Activated CD4-positive, alpha-beta T cell treated with anti-CD3 and anti-CD28 coated beads for 48 hours (primary cell): ENCODE measurements around the gene FRAS1.
A peak's percentile ranks its signal among the peaks of the same experiment; 100 is the strongest.

Source experiments
- DNase-seq: peaks from one replicate; pipeline ENCODE4 v3.0.0-alpha.2; 2020

FRAS1 gene

DNA sequence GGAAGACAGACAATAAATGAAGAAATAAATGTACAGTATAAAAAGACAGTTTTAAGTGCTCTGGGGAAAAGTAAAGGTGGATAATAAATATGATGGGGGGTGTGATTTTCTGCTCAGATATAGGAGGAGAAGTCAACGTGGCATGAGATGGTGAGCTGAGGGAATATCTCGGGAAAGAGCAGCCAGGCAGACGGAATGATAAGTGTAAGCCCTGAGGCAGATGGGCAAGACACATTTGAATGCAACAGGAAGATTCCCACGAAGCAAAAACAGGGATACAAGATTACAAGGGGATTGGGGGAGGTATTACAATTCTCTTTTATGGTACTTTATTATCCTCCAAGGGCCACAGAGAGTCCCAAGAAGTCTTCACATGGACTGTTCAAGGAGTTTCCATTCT is 505.6 kb downstream of the FRAS1 start:
- no peak for DNase-seq

DNA sequence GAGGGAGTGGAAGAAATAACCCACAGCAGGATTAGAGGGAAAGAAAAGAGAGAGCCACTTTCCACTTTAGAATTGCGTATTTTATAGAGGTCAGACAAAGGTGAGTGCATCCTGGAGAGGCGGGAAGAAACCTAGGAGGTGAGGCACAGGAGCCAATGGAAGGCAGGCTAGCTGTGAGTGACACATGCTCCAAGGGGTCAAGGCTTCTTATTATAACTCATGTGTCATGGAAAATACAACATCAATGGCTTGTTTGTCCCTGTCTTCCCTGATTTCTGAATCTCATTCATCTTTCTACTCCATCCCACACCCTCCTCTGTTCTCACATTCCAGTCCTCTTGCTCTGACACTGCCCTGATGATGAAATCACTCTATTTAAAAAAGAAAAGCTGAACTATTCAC is 508.8 kb downstream of the FRAS1 start:
- no peak for DNase-seq

DNA sequence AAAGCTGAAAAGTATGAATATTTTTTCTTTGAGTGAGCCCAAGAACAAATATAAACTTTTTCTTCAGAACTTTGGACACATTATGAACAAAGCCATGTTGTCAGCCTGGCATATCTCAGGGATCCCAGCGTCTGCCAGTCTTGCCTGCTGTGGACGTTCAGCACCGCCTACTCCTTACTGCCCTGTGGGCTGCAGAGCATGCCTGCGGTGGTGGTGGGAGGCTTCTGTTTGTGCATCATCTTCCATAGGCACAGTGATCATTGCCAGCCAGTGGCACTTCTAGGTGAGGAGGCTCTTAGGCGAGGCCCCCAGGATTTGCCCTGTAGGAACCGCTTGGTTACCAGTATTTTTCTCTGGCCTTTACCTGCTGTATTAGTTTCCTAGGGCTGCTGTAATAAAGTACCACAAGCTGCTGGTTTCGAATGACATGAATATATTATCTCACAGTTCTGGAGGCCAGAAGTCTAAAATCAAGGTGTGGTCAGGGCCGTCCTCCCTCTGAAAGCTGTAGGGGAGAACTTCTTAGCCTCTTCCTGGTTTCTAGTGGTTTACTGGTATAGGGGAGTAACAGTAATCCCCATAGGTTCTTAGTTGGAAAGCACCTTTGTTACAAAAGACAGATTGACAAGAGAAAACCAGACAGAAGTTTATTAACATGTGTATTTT is 509.8 kb downstream of the FRAS1 start:
- DNase-seq: no peak

DNA sequence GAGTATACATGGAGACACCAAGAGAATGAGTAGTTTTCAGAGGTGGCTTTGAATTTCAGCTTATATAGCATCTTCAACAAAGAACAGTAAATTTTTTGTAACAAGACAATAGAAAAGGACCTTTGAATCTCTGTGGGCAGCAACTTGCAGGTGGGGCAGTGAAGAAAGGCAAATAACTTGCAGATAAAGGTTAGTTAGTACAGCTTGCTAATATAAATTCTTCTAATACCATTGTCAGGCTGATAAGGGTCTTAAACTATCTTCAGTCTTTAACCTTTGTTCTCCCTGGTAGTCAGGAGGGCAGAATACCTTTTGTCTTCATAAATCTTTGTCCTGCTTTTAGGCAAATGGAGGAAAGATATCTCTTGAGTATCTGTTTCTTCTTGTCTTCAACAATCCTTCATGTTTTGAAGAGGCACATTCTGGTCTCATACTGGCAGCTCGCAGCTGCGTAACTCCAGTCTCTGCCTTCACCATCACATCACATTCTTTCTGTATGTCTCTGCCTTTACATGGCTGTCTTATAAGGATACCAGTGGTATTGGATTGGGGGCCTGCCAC is 510.5 kb downstream of the FRAS1 start:
- DNase-seq: no peak

DNA sequence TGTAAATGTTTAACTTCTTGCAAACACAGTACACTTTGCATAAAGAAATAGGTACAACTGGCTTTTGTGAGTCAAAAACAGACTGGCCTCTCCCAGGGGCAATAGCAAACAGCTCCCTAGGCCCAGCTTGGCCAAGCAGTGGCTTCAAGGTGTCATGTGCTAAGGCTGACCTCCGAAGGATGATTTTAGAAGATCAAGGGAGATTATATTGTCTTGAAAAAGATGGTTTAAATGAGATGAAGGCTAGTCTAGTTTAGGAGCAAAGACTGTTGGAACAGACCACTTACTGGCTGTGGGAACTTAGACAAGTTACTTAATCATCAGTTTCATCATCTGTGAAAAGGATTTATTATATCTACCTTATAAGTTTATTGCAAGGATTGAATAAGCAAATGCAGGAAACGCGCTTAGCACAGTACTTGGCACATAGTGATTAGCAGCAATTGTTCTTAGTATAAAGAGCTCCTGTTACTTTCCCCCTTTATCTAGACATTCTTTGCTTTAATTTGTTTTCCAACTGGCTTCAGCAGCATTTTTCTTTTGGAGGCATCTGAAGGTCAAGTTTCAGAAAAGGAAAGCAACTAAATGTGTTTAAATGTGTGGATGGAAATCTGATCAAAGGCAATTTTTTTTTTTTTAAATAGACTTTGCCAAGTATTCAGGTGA is 511.6 kb downstream of the FRAS1 start:
- DNase-seq: no peak

DNA sequence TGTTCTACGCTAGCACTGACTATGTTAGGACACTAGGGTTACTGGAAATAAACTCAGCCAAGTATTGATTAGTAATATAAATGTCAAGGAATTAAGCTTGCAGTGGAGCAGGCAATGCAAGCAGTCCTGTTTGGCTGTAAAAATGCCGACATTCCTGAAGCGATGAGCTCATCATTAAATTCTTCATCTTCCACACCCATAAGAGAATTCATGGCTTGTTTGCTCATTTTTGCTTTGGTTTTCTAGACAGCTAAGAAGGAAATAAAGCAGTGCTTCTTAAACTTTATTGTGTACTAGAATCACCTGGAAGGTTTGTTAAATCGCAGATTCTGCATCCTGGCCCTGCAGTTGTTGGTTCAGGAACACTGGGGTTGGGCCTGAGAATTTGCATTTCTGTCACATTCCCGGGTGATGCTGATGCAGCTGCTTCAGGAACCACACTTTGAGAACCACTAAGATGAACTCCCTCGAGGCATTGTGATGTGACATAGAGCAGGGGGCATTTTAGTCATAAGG is 512.2 kb downstream of the FRAS1 start:
- DNase-seq: no peak

DNA sequence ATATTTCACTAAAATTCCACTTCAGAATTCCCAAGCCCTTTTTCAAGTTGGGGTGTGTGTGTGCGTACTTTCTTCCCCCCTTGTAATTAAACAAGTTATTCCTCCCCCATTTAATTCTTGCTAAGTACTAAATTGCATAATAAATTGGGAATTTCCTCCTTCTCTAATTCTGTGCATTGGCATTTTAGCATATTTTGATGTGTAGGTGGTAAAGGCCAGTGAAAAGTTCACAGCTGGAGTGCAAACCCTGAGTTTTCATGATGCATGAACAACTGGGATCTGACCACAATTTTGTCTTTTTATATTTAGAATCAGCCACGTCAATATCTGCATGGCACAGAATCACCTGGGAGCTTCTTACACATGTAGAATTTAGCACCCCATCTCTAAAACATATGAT is 513.0 kb downstream of the FRAS1 start:
- DNase-seq: no peak

DNA sequence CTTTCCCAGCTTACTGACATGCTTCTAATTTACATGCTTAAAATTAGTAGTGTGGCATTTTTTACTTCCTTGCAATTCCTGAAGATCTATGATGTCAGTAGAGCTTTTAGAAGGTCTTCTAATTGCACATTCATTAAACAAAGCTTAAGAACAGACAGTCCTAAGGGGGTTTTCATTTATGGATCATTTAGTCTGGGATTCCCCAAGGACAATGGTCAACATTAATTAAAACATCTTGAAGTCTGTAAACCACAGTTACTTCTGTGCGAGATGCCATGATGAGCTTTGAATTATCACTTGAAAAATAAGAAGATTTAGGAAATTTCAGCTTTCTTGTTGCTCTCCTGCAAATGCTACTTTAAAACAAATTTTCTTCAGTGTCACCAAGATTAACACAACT is 514.7 kb downstream of the FRAS1 start:
- DNase-seq: no peak

DNA sequence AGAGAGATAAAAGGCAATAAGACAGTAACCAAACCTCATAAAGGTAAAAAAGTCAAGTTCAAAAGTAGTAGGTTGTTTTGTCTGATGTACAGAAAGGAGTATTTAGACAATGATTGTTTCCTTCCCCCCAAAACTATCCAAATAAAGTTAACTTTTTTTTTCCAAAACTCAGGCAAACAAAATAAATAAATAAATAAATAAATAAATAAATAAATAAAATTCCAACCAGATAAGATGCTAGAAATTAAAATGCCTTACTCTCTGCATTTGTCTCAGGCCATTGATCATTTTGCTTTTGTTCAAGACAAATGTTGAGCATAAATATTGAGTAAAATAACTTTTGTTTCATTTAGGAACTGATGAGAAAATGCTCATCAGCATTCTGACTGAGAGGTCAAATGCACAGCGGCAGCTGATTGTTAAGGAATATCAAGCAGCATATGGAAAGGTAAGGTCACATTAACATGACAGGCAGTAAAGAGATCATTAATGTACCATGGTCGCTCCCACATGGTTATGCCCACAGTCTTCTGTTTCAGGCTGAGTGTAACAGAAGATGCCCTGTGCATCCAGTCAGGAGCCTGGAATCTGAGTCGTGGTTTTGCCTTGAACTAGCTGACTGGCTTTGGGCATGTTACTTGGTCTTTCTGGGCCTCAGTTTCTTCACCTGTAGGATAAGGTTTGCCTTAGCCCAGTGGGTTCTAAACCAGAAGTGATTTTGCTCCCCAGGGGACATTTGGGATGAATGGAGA is 521.7 kb downstream of the FRAS1 start:
- DNase-seq: no peak

DNA sequence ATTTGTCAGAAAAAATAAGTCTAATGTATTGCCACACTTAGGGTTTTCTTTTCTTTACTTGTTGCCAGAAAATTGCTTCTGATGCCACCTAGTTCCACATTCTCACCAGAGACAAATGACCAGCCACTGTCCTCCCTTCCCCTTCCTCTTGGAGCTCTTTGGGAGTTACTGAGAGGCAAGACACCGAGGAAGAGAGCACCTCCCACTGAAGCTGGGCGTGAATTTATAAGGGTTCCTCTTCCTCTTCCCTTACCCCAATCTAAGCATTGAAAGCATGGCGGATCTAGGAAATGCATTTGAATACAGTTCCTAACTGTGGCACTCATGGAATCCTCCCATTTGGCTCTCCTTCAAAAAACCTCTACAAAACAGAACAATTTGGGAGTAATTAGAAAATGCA is 524.5 kb downstream of the FRAS1 start:
- DNase-seq: no peak

DNA sequence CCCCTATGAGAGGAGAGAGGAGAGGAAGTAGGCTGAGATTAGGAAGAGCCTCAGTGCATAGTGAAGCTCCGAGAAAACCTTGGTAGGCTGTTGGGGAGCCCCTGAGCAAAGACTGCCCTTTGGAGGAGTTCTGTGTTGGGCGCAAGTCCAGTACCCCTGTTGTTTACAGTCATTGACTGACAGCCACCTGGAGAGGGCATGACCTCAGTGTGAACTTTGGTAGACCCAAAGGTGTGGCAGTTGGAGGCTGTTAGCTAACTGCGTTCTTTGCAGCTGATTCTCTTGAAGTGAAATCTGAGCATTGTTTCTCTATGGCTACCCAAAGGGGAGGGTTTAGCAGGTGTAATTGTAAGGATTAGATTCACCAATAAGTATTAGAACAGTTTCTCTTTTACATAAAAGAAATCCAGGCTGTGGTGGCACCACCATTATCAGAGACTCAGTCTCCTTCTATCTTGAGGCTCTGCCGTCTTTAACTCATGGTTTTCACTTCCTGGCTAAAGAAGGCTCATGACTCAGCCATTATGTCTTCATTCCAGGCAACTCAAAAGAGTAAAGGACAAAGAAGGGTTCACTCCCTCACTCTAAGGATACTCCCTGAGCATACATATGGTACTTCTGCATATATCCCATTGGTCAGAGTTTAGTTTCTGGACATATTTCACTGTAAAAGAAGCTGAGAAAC is 527.9 kb downstream of the FRAS1 start:
- no peak for DNase-seq

DNA sequence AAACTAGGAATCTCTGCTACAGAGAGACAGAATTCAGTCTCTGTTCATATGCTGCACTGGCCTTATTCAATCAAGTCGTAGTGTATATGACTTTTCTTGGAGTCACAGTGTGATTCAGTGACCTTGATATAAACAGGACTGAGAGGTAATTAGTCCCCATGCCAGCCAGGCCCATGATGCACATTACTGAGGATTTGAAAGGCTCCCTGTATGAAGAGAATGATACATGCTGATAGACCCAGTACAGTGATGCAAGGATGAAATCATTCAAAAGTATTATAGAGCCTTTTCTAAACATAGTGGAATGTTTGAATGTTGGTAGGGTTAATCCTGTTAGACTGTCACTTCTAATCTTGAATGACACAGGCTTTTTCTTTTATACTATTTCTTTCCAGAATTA is 528.5 kb downstream of the FRAS1 start:
- DNase-seq: no peak

DNA sequence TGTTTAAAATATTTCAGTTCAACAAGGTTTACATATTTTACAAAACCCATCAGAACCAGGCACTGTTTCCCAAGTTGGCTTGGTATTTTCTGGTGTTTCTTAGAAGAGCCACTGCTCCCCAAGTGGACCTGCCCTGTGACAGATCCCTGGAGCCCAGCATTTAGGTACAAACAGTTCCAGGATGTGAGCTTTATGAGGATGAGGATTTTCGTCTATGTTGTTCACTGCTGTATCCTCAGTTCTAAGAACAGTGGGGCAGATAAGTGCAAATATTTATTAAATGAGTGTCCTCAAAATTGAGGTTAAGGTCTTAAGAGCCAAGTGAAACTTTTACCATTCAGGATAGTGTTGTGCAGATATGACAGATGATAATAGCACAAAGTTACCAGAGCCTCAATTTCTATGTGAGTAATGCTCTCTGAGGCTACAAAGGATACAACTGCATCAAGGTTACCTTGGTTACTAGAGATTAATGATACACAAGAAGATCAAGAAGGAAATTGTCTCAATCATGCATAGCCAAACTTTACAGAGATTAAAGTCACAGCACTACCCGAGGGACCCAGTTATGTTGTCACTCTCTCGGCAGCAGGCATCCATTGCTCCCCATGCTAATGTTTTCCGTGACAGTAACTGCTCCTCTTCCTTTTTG is 531.9 kb downstream of the FRAS1 start:
- DNase-seq: no peak

DNA sequence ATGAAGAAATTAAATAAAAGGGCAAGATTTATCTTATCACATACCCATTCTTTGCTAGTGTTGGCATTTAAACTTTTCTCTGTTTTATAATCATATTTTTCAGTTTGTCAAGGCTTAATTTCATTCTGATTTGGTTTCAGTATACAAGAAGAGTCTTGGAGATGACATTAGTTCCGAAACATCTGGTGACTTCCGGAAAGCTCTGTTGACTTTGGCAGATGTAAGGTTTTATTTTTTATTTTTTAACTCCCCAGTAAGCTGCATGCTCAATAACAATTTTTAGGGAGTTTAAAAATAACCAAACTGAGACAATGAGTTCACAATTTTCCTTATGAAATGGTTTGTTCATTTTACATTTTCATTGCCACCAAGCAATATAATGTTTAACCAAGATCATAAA is 534.3 kb downstream of the FRAS1 start:
- DNase-seq: no peak

DNA sequence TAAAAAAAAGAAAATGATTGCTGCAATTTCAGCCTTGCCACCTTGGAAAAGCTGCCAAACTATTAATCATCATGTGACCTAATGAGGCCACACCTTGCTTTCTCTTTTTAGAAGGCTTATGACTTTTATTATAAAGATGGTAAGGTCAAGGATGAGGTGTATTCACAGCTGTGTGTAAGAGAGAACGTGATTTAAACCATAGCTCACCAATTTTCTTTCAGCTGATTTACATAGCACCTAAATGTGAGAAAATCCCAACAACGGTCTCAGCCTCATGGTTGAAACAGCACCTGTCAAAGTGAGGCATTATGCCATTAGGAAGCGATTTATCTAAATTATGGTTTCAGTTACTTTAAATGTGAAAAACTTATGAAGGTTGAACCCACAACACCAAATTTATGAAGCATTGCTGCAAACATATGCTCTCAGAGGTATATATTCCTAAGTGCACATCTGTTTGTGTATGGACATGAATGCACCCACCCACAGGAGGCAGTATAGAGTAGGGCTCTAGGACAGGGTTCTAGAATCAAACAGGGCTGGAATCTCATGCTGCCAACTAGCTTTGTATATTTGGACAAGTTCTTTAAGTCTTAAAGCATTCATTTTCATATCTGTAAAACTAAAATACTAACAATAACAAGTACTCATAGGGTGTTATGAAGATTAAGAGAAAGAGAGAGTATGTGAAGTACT is 535.1 kb downstream of the FRAS1 start:
- DNase-seq: peak; percentile 37
